ENCODE measurements around the gene WAPL. TPM values are rescaled to one million over a fixed set of nuclear protein-coding genes. Genes with fewer than 3 reads are reported as not detected.
"Not testable (repeated sequence)": the region's sequence is repeated elsewhere in the genome, so short reads cannot be mapped to it uniquely, and the experiment has no call there.

WAPL gene
- total RNA-seq, 1 experiment from 2014 or later = 48.0 TPM

DNA sequence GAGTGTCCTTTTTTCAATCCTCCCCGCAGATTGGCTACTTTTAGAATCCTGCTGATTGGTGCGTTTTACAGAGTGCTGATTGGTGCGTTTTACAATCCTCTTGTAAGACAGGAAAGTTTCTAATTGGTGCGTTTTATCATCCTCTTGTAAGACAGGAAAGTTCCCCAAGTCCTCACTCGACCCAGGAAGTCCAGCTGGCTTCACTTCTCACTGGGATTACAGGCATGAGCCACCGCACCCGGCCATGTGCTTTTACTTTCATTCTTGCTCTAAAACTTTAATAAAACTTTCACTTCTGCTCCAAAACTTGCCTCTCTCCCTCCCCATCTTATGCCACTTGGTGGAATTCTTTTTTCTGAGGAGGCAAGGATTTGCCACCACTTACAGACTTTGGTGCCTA lies 17.0 kb upstream of the WAPL start (continued):
- TF ChIP-seq, protein P1, sequence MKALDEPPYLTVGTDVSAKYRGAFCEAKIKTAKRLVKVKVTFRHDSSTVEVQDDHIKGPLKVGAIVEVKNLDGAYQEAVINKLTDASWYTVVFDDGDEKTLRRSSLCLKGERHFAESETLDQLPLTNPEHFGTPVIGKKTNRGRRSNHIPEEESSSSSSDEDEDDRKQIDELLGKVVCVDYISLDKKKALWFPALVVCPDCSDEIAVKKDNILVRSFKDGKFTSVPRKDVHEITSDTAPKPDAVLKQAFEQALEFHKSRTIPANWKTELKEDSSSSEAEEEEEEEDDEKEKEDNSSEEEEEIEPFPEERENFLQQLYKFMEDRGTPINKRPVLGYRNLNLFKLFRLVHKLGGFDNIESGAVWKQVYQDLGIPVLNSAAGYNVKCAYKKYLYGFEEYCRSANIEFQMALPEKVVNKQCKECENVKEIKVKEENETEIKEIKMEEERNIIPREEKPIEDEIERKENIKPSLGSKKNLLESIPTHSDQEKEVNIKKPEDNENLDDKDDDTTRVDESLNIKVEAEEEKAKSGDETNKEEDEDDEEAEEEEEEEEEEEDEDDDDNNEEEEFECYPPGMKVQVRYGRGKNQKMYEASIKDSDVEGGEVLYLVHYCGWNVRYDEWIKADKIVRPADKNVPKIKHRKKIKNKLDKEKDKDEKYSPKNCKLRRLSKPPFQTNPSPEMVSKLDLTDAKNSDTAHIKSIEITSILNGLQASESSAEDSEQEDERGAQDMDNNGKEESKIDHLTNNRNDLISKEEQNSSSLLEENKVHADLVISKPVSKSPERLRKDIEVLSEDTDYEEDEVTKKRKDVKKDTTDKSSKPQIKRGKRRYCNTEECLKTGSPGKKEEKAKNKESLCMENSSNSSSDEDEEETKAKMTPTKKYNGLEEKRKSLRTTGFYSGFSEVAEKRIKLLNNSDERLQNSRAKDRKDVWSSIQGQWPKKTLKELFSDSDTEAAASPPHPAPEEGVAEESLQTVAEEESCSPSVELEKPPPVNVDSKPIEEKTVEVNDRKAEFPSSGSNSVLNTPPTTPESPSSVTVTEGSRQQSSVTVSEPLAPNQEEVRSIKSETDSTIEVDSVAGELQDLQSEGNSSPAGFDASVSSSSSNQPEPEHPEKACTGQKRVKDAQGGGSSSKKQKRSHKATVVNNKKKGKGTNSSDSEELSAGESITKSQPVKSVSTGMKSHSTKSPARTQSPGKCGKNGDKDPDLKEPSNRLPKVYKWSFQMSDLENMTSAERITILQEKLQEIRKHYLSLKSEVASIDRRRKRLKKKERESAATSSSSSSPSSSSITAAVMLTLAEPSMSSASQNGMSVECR (CRISPR knock-in tag; IDR thresholded peaks at IDR 0.05; ENCODE audit: borderline replicate concordance) = no peak
- TF ChIP-seq CREM (CRISPR knock-in tag; IDR thresholded peaks at IDR 0.05) (no peak), FOXJ3 (CRISPR knock-in tag; IDR thresholded peaks at IDR 0.05; ENCODE audit: borderline replicate concordance) (no peak), ZNF232 (CRISPR knock-in tag; IDR thresholded peaks at IDR 0.05) (no peak)
- TF ChIP-seq, protein P2, sequence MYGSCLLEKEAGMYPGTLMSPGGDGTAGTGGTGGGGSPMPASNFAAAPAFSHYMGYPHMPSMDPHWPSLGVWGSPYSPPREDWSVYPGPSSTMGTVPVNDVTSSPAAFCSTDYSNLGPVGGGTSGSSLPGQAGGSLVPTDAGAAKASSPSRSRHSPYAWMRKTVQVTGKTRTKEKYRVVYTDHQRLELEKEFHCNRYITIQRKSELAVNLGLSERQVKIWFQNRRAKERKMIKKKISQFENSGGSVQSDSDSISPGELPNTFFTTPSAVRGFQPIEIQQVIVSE (CRISPR knock-in tag; IDR thresholded peaks at IDR 0.05; ENCODE audit: borderline replicate concordance) = no peak
- TF ChIP-seq, protein P3, sequence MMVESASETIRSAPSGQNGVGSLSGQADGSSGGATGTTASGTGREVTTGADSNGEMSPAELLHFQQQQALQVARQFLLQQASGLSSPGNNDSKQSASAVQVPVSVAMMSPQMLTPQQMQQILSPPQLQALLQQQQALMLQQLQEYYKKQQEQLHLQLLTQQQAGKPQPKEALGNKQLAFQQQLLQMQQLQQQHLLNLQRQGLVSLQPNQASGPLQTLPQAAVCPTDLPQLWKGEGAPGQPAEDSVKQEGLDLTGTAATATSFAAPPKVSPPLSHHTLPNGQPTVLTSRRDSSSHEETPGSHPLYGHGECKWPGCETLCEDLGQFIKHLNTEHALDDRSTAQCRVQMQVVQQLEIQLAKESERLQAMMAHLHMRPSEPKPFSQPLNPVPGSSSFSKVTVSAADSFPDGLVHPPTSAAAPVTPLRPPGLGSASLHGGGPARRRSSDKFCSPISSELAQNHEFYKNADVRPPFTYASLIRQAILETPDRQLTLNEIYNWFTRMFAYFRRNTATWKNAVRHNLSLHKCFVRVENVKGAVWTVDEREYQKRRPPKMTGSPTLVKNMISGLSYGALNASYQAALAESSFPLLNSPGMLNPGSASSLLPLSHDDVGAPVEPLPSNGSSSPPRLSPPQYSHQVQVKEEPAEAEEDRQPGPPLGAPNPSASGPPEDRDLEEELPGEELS (CRISPR knock-in tag; IDR thresholded peaks at IDR 0.05) = no peak

DNA sequence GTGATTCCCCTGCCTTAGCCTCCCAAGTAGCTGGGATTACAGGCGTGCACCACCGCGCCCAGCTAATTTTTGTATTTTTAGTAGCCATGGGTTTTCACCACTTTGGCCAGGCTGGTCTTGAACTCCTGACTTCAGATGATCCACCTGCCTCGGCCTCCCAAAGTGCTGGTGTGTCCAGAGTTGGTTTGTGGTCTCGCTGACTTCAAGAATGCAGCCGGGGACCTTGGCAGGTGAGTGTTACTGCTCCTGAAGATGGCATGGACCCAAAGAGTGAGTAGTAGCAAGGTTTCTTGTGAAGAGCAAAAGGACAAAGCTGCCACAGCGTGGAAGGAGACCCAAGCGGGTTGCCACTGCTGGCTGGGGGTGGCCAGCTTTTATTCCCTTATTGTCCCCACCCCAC lies 16.4 kb upstream of the WAPL start:
- H3K4me3 Mint-ChIP-seq; ATAC-seq; DNase-seq (ENCODE audit: low spot score); CTCF ChIA-PET; H3K9me3 Mint-ChIP-seq; H3K36me3 Mint-ChIP-seq; H3K27ac Mint-ChIP-seq; POLR2A ChIA-PET: not testable (repeated sequence)
- Mint-ChIP-seq H3K4me1 (peaks cover 22% of the 10 kb centered on the region), H3K27me3 (ENCODE audit: low read depth) (peaks cover 28% of the 10 kb centered on the region)

DNA sequence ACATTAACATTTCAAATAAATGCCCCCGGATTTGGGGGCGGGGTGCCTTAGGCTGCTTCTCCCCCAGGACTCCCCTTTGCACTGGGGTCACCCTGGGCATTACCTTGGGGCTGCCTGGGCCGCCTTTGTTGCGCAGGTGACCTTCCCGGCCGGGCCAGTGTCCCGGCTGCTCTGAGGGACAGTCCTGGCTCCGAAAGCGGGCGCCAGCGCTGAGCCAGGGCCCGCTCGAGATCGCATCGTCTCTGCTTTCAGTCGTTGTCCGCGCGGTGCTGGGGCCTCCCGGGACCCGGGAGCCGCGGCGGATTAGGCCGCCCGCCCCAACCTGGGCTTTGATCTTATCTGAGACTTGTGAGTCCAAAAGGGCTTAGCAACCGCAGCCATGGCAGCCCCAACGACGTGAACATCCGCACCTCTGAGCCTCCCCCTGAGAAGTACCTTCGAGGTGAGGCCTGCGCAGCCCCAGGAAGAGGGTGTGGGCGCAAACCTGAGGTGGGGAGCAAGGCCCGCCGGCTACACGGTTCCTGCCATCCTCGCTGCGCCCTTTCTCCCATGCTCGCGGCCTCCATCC lies 14.8 kb upstream of the WAPL start:
- Mint-ChIP-seq H3K4me1 (peaks cover 22% of the 10 kb centered on the region), H3K4me3 (peak overlapping the region; percentile 77), H3K36me3 (no peaks in the 10 kb centered on the region), H3K27me3 (ENCODE audit: low read depth) (peaks cover 28% of the 10 kb centered on the region), H3K27ac (no peak overlapping the region), H3K9me3 (peaks cover 8% of the 10 kb centered on the region; the same call in 1 of the 2 replicates)
- ATAC-seq (peak; percentile 43), DNase-seq (ENCODE audit: low spot score) (peak; percentile 61)
- POLR2A ChIA-PET = interaction anchor here (0.6 to 2.3 kb wide), 3 partner anchors 14 to 136 kb away, joined by 3 to 13 read pairs (median 3); partner anchors contain the start of gene WAPL
- CTCF ChIA-PET = interaction anchor here (0.6 to 3.3 kb wide), 4 partner anchors 10 to 930 kb away, joined by 3 to 24 read pairs (median 12); no protein-coding TSS in a partner anchor
- TF ChIP-seq JAZF1 (CRISPR knock-in tag; IDR thresholded peaks at IDR 0.05) = no peak
- TF ChIP-seq, protein P4, sequence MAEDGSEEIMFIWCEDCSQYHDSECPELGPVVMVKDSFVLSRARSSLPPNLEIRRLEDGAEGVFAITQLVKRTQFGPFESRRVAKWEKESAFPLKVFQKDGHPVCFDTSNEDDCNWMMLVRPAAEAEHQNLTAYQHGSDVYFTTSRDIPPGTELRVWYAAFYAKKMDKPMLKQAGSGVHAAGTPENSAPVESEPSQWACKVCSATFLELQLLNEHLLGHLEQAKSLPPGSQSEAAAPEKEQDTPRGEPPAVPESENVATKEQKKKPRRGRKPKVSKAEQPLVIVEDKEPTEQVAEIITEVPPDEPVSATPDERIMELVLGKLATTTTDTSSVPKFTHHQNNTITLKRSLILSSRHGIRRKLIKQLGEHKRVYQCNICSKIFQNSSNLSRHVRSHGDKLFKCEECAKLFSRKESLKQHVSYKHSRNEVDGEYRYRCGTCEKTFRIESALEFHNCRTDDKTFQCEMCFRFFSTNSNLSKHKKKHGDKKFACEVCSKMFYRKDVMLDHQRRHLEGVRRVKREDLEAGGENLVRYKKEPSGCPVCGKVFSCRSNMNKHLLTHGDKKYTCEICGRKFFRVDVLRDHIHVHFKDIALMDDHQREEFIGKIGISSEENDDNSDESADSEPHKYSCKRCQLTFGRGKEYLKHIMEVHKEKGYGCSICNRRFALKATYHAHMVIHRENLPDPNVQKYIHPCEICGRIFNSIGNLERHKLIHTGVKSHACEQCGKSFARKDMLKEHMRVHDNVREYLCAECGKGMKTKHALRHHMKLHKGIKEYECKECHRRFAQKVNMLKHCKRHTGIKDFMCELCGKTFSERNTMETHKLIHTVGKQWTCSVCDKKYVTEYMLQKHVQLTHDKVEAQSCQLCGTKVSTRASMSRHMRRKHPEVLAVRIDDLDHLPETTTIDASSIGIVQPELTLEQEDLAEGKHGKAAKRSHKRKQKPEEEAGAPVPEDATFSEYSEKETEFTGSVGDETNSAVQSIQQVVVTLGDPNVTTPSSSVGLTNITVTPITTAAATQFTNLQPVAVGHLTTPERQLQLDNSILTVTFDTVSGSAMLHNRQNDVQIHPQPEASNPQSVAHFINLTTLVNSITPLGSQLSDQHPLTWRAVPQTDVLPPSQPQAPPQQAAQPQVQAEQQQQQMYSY (CRISPR knock-in tag; IDR thresholded peaks at IDR 0.05) = no peak
- TF ChIP-seq, protein P5, sequence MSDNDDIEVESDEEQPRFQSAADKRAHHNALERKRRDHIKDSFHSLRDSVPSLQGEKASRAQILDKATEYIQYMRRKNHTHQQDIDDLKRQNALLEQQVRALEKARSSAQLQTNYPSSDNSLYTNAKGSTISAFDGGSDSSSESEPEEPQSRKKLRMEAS (CRISPR knock-in tag; IDR thresholded peaks at IDR 0.05) = 0 out of 2 replicates have a peak, but pooled peaks have one; percentile 13

Data from WTC11 (cell line).